ENCODE results near the gene EHBP1.
A peak's percentile ranks its signal among the peaks of the same experiment; 100 is the strongest.
"Not testable (repeated sequence)": the region's sequence is repeated elsewhere in the genome, so short reads cannot be mapped to it uniquely, and the experiment has no call there.

The EHBP1 gene

GRCh38 chr2:62705859-62706720 lies 577 bp downstream of the EHBP1 start:
- peak; percentile 50 for DNase-seq

- DNase-seq: no peak
These were observed 1.4 kb downstream of the EHBP1 start for GRCh38 chr2:62706721-62707521.

- no peak for DNase-seq
These were observed 3.2 kb downstream of the EHBP1 start for GRCh38 chr2:62708751-62709150.

GRCh38 chr2:62711832-62712494 lies 6.5 kb downstream of the EHBP1 start:
- DNase-seq: no peak

GRCh38 chr2:62713196-62713595 lies 7.7 kb downstream of the EHBP1 start:
- not testable (repeated sequence) for DNase-seq

GRCh38 chr2:62713837-62714236 lies 8.3 kb downstream of the EHBP1 start:
- no peak for DNase-seq

GRCh38 chr2:62716768-62717167 lies 11.3 kb downstream of the EHBP1 start:
- DNase-seq: no peak

- DNase-seq: no peak
These were observed 12.1 kb downstream of the EHBP1 start for GRCh38 chr2:62717503-62718081.

GRCh38 chr2:62718225-62718822 lies 12.8 kb downstream of the EHBP1 start:
- DNase-seq: no peak

GRCh38 chr2:62719757-62720156 lies 14.2 kb downstream of the EHBP1 start:
- no peak for DNase-seq

GRCh38 chr2:62722679-62723078 lies 17.2 kb downstream of the EHBP1 start:
- DNase-seq: no peak

GRCh38 chr2:62723253-62723652 lies 17.7 kb downstream of the EHBP1 start:
- DNase-seq: no peak

- DNase-seq: no peak
These were observed 18.6 kb downstream of the EHBP1 start for GRCh38 chr2:62724106-62724505.

- peak; percentile 14 for DNase-seq
These were observed 19.6 kb downstream of the EHBP1 start for GRCh38 chr2:62724886-62725711.

GRCh38 chr2:62725712-62726055 lies 20.2 kb downstream of the EHBP1 start:
- DNase-seq: no peak

GRCh38 chr2:62727259-62727867 lies 21.9 kb downstream of the EHBP1 start:
- no peak for DNase-seq

GRCh38 chr2:62727876-62728566 lies 22.5 kb downstream of the EHBP1 start:
- no peak for DNase-seq

GRCh38 chr2:62731275-62731674 lies 25.8 kb downstream of the EHBP1 start:
- DNase-seq: no peak

- DNase-seq: no peak
These were observed 26.8 kb downstream of the EHBP1 start for GRCh38 chr2:62732262-62732777.

- DNase-seq: no peak
These were observed 28.0 kb downstream of the EHBP1 start for GRCh38 chr2:62733546-62733945.

All from activated naive CD4-positive, alpha-beta T cell treated with Interleukin-2 at 50 U/mL for 16 hours (primary cell).